Smooth muscle cell (in vitro differentiated cells): ENCODE results near the gene RASSF8. TPM values are rescaled to one million over a fixed set of nuclear protein-coding genes. Genes with fewer than 3 reads are reported as not detected.

Experiments used
- DNase-seq: peaks from one replicate; lab custom pipeline; 2025; ENCODE audit not compliant: unreplicated experiment; lab: John Stamatoyannopoulos, UW
- H2AFZ ChIP-seq: fragments of 200-600 bp; sonication (generic); 2 replicates; pipeline ENCODE4 v1.6.0; 2016; ENCODE audit warnings: antibody characterized with exemption, low read depth, mild to moderate bottlenecking
- H3F3A ChIP-seq: fragments of 200-600 bp; sonication (generic); 2 replicates; pipeline ENCODE4 v1.6.0; 2017; ENCODE audit warnings: antibody characterized with exemption, low read depth
- H3K27ac ChIP-seq: fragments of 200-600 bp; sonication (generic); 2 replicates; pipeline ENCODE4 v1.5.1; 2016; ENCODE audit warnings: low read depth, mild to moderate bottlenecking
- H3K27me3 ChIP-seq: fragments of 200-600 bp; sonication (generic); 2 replicates; pipeline ENCODE4 v1.6.1; 2016; ENCODE audit warnings: low read depth, mild to moderate bottlenecking
- H3K36me3 ChIP-seq: fragments of 200-600 bp; sonication (generic); 2 replicates; pipeline ENCODE4 v1.5.1; 2016; ENCODE audit warnings: low read depth
- H3K4me1 ChIP-seq: fragments of 200-600 bp; sonication (generic); 2 replicates; pipeline ENCODE4 v1.5.1; 2016; ENCODE audit warnings: low read depth
- H3K4me2 ChIP-seq: fragments of 200-600 bp; sonication (generic); 2 replicates; pipeline ENCODE4 v1.6.0; 2016; ENCODE audit warnings: mild to moderate bottlenecking
- H3K4me3 ChIP-seq: fragments of 200-600 bp; sonication (generic); 2 replicates; pipeline ENCODE4 v1.5.1; 2016; ENCODE audit warnings: mild to moderate bottlenecking
- H3K79me2 ChIP-seq: fragments of 200-600 bp; sonication (generic); 2 replicates; pipeline ENCODE4 v1.6.0; 2016; ENCODE audit warnings: low read depth, mild to moderate bottlenecking
- H3K9ac ChIP-seq: fragments of 200-600 bp; sonication (generic); 2 replicates; pipeline ENCODE4 v1.6.0; 2016; ENCODE audit warnings: low read depth
- H3K9me3 ChIP-seq: fragments of 200-600 bp; sonication (generic); replicated peaks from 2 replicates; pipeline ENCODE4 v1.5.1; 2016; ENCODE audit warnings: low read depth
- H4K20me1 ChIP-seq: fragments of 200-600 bp; sonication (generic); 2 replicates; pipeline ENCODE4 v1.6.0; 2016; ENCODE audit warnings: low read depth
- WGBS: methylation state at CpG from one replicate; pipeline ENCODE4 v1.1.7; 2016; ENCODE audit warnings: low lambda C conversion rate; 5-methylcytosine and 5-hydroxymethylcytosine counted together
- polyA plus RNA-seq: library from polyadenylated mRNA; unstranded; fragments of >200 nt; fragmentation: Nextera tagmentation; extraction: Ambion mirVana; gene quantifications from 2 replicates; pipeline ENCODE4 v1.2.1, GENCODE V29; 2016
- total RNA-seq: library from RNA; depleted of rRNA; stranded (reverse); fragments of >200 nt; gene quantifications from 2 replicates; pipeline ENCODE4 v1.2.3, GENCODE V29; 2014
- TF ChIP-seq, protein P1 (sequence below): fragments of 200-600 bp; sonication (generic); IDR thresholded peaks from 2 replicates; pipeline ENCODE4 v1.5.1; 2017; ENCODE audit warnings: borderline replicate concordance, mild to moderate bottlenecking, antibody characterized with exemption; ENCODE audit not compliant: insufficient read depth, poor library complexity, severe bottlenecking

RASSF8 gene
- total and polyA plus RNA-seq, 2 experiments from 2014 or later = 9.8 to 29.8 TPM

DNA sequence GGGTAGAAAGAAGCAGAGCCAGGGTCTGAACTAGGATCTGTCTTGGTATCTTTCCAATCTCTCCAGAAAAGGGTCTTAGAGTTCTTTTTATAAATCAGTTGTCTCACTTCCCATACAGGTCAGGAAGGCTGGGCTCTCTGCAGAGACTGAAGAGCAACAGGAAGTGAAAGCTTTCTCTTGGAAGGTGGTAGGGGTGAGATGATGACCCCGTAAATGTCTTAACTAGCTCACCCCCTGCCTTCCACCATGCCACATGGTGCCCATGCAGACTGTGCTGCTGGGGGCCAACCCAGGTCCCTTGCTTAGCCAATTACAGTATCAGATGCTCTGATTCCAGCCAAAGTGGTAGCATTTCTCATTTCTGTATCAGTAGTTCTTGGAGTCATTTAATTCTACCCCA, 17.6 kb upstream of the RASSF8 start:
- TF ChIP-seq, protein P1, sequence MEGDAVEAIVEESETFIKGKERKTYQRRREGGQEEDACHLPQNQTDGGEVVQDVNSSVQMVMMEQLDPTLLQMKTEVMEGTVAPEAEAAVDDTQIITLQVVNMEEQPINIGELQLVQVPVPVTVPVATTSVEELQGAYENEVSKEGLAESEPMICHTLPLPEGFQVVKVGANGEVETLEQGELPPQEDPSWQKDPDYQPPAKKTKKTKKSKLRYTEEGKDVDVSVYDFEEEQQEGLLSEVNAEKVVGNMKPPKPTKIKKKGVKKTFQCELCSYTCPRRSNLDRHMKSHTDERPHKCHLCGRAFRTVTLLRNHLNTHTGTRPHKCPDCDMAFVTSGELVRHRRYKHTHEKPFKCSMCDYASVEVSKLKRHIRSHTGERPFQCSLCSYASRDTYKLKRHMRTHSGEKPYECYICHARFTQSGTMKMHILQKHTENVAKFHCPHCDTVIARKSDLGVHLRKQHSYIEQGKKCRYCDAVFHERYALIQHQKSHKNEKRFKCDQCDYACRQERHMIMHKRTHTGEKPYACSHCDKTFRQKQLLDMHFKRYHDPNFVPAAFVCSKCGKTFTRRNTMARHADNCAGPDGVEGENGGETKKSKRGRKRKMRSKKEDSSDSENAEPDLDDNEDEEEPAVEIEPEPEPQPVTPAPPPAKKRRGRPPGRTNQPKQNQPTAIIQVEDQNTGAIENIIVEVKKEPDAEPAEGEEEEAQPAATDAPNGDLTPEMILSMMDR = no peak
- DNase-seq = no peak

DNA sequence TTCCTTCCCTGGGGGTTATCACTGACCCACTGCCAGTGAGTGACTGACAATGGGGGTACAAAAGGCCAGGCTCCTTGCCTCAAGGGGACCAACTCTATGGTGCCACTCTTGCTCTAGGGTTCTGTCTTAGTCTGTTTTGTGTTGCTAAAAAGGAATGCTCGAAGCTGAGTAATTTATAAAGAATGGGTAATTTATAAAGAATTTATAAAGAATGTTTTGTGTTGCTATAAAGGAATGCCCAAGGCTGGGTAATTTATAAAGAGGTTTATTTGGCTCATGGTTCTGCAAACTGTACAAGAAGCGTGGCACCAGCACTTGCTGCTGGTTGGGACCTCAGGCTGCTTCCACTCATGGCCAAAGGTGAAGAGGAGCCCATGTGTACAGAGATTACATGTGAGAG, 15.8 kb upstream of the RASSF8 start:
- Histone ChIP-seq H3K4me1 (no peaks in the 10 kb centered on the region), H3K9ac (no peak overlapping the region), H3K27me3 (no peaks in the 10 kb centered on the region), H3K4me3 (no peak overlapping the region), H4K20me1 (no peaks in the 10 kb centered on the region), H3K27ac (no peak overlapping the region), H3F3A (peaks cover 4% of the 10 kb centered on the region), H3K4me2 (no peak overlapping the region), H3K36me3 (no peaks in the 10 kb centered on the region), H3K79me2 (no peaks in the 10 kb centered on the region), H3K9me3 (no peaks in the 10 kb centered on the region), H2AFZ (no peak overlapping the region)
- TF ChIP-seq, protein P1 = no peak
- DNase-seq = no peak
- 91% methylated on average over 2 of the region's 2 CpGs for WGBS

More for the DNA sequence above, 17.6 kb upstream of the RASSF8 start:
- Histone ChIP-seq H4K20me1 (no peaks in the 10 kb centered on the region), H3K36me3 (no peaks in the 10 kb centered on the region), H3K4me3 (no peak overlapping the region), H3K9ac (no peak overlapping the region), H3K9me3 (no peaks in the 10 kb centered on the region), H3K27ac (no peak overlapping the region), H3F3A (peaks cover 4% of the 10 kb centered on the region), H2AFZ (no peak overlapping the region), H3K4me1 (no peaks in the 10 kb centered on the region), H3K79me2 (no peaks in the 10 kb centered on the region), H3K27me3 (no peaks in the 10 kb centered on the region), H3K4me2 (no peak overlapping the region)
- WGBS = 95% methylated on average over 1 of the region's 1 CpG

DNA sequence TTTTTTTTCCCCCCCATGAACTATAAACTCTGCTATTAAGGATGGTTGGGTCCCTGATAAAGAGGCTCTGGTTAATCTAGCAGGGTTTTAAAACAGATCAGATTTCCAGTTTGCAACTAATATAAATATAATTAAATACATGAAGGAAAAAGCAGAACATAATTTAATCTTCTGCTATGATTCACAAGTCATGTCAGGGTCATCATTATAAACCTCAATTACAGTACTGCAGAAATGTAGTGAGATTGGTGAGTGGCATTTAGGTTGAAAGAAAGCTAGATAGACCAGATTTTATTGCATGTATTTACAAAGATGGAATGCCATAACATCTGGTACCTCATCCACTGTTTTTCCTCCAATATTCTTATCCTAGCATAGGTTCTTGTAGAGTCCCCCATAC, 14.5 kb upstream of the RASSF8 start:
- no peak overlapping the region for H3K4me3 ChIP-seq
- no peak overlapping the region for H2AFZ ChIP-seq
- H3K4me2 ChIP-seq = no peak overlapping the region
- no peak overlapping the region for H3K9ac ChIP-seq
- no peaks in the 10 kb centered on the region for H4K20me1 ChIP-seq
- no peak overlapping the region for H3K27ac ChIP-seq
- no peaks in the 10 kb centered on the region for H3K9me3 ChIP-seq
- H3K79me2 ChIP-seq = no peaks in the 10 kb centered on the region
- no peaks in the 10 kb centered on the region for H3F3A ChIP-seq
- H3K4me1 ChIP-seq = no peaks in the 10 kb centered on the region
- TF ChIP-seq, protein P1 = no peak
- H3K36me3 ChIP-seq = no peaks in the 10 kb centered on the region
- no peak for DNase-seq
- H3K27me3 ChIP-seq = no peaks in the 10 kb centered on the region

DNA sequence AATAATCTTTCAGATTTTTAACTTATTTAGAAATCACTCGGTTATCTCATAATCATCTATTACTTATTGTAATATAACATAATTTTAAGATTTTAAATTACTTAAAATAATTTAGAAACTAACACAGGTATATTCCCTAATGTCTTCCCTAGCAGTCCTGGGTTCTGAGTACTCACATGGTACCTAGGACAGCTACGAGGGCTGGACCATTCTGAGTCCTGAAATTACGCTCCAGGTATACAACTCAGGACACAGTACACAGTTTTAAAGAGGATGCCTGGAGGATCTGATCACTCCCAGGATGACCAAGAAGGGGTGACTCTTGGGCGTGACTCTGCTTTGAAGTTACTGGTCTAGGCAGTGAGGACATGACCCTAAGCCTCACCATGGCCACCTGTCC, 9.1 kb upstream of the RASSF8 start:
- Histone ChIP-seq H3F3A (no peaks in the 10 kb centered on the region), H3K36me3 (no peaks in the 10 kb centered on the region), H3K9me3 (no peaks in the 10 kb centered on the region), H3K27me3 (no peaks in the 10 kb centered on the region), H4K20me1 (no peaks in the 10 kb centered on the region), H3K9ac (no peak overlapping the region), H3K4me3 (no peak overlapping the region), H3K4me2 (no peak overlapping the region), H2AFZ (no peak overlapping the region), H3K79me2 (no peaks in the 10 kb centered on the region), H3K4me1 (no peaks in the 10 kb centered on the region), H3K27ac (no peak overlapping the region)
- no peak for DNase-seq
- TF ChIP-seq, protein P1 = no peak
- 93% methylated on average over 4 of the region's 4 CpGs for WGBS
